ENCODE results near the gene FLRT2. TPM values are rescaled to one million over a fixed set of nuclear protein-coding genes. Genes with fewer than 3 reads are reported as not detected.

The FLRT2 gene
- total and polyA plus RNA-seq, 12 donors = 3.3 to 112 (median 17.4) TPM

DNA sequence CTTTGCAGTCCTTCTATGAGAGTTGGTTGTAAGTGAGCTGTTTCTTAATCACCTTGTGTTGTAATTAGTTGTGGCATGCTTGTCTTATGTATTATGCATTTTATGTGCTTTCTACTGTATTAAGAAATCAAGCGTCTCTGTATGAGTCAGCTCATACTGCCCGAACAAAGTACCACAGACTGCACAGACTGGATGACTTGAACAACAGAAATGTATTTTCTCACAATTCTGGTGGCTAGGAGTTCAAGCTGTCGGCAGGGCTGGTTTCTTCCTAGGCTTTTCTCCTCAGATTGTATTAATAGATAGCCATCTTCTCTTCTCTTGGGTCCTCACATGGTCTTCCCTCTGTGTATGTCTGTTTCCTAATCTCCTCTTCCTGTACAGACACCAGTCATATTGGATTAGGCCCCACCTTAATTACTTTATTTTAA lies 77.7 kb downstream of the FLRT2 start:
- peak overlapping the region in 1 of 5 donors; percentile 50 for H3K27ac ChIP-seq
- H3K4me3 ChIP-seq = no peak overlapping the region
- intact Hi-C loops (cut with DNase I) = no loop called here
- TF ChIP-seq POLR2A (IDR thresholded peaks at IDR 0.05) = no peak
- TF ChIP-seq, protein P1, sequence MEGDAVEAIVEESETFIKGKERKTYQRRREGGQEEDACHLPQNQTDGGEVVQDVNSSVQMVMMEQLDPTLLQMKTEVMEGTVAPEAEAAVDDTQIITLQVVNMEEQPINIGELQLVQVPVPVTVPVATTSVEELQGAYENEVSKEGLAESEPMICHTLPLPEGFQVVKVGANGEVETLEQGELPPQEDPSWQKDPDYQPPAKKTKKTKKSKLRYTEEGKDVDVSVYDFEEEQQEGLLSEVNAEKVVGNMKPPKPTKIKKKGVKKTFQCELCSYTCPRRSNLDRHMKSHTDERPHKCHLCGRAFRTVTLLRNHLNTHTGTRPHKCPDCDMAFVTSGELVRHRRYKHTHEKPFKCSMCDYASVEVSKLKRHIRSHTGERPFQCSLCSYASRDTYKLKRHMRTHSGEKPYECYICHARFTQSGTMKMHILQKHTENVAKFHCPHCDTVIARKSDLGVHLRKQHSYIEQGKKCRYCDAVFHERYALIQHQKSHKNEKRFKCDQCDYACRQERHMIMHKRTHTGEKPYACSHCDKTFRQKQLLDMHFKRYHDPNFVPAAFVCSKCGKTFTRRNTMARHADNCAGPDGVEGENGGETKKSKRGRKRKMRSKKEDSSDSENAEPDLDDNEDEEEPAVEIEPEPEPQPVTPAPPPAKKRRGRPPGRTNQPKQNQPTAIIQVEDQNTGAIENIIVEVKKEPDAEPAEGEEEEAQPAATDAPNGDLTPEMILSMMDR (IDR thresholded peaks at IDR 0.05) = no peak
- no peaks in the 10 kb centered on the region for H3K9me3 ChIP-seq (replicated peaks in 1 of 3)
- DNase-seq = peak in 1 of 7 donors; percentile 13
- WGBS, 4 donors = 41 to 51% (median 44%) methylated on average over 3 of the region's 3 CpGs
- no peaks in the 10 kb centered on the region for H3K4me1 ChIP-seq (replicated peaks in 1 of 2)
- H3K27me3 ChIP-seq = no peaks in the 10 kb centered on the region
- H3K36me3 ChIP-seq (replicated peaks in 1 of 2) = no peaks in the 10 kb centered on the region

DNA sequence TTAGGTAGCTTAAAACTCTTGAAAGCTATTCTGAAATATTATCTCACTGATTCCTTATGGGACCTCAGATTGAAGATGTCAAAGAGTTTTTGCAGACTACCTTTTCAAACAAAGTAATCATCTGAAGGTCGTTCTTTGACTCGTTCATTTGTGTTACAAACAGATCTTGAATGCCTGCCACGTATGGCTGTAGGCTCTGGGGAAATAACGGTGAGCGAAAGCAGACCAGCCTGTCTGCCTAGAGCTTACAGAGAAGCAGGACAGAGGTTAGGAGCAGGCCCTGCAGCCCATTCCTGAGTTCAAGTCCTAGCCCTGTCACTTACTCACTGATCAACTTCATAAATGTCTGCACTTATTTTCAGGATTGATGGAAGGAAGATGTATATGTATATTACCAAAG lies 83.6 kb downstream of the FLRT2 start:
- DNase-seq = peak in 1 of 7 donors; percentile 19
- Histone ChIP-seq H3K9me3 (replicated peaks in 1 of 3) (no peaks in the 10 kb centered on the region), H3K4me1 (replicated peaks in 1 of 2) (no peaks in the 10 kb centered on the region), H3K36me3 (replicated peaks in 1 of 2) (no peaks in the 10 kb centered on the region), H3K4me3 (no peak overlapping the region), H3K27me3 (no peaks in the 10 kb centered on the region), H3K27ac (no peak overlapping the region)
- intact Hi-C loops (cut with DNase I) = no loop called here
- 43 to 52% (median 50%) methylated on average over 5 of the region's 5 CpGs for WGBS, 4 donors
- TF ChIP-seq, protein P1 (IDR thresholded peaks at IDR 0.05) = no peak
- TF ChIP-seq POLR2A (IDR thresholded peaks at IDR 0.05) = no peak

DNA sequence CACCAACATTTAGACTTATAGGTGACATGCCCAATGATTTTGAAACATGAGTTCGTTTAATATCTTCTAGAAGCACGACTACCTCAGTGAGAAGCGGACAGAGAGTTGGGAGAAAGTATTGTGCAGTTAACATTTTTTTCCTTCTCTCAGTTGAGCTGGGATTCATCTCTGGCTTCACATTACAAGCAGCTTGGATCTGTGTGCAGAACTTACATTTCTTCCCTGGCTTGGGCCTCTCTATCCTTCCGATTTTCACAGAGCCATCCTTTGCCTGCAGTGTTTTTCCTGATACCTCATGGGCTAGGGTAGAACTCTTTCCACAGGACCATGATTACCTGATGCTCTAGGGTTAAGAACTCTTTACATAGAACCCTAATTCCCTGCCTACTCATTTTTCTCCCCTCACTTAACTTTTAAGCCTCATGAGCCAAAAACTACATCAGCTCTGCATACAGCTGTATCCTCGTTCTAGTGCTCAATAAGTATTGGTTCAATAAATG lies 86.5 kb downstream of the FLRT2 start:
- H3K27ac ChIP-seq = no peak overlapping the region
- H3K4me3 ChIP-seq = no peak overlapping the region
- TF ChIP-seq, protein P1 (IDR thresholded peaks at IDR 0.05) = no peak
- no peak for TF ChIP-seq POLR2A (IDR thresholded peaks at IDR 0.05)
- H3K27me3 ChIP-seq = no peaks in the 10 kb centered on the region
- no peaks in the 10 kb centered on the region for H3K36me3 ChIP-seq (replicated peaks in 1 of 2)
- 84 to 94% (median 86%) methylated on average over 5 of the region's 5 CpGs for WGBS, 4 donors
- no peaks in the 10 kb centered on the region for H3K9me3 ChIP-seq (replicated peaks in 1 of 3)
- DNase-seq = no peak
- intact Hi-C loops (cut with DNase I) = no loop called here
- H3K4me1 ChIP-seq (replicated peaks in 1 of 2) = no peaks in the 10 kb centered on the region

DNA sequence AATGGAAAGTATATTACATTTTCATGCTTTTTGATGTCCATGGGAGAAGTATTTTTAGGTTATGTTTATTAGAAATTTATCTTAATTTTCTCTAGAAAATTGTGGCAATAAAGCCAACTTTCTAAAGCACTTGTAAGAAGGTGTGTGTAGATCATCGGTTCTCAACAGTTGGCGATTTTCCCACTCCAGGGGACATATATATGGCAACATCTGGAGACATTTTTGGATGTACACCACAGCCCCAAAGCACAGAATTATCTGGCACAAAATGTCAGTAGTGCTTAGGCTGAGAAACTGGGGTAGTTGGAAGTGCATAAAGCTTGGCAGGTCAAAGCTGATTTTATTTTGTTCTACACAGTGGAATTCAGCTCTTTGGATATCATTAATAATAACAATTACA lies 86.9 kb downstream of the FLRT2 start:
- H3K4me1 ChIP-seq (replicated peaks in 1 of 2) = no peaks in the 10 kb centered on the region
- H3K4me3 ChIP-seq = no peak overlapping the region
- no peak overlapping the region for H3K27ac ChIP-seq
- no peaks in the 10 kb centered on the region for H3K9me3 ChIP-seq (replicated peaks in 1 of 3)
- DNase-seq = no peak
- H3K27me3 ChIP-seq = no peaks in the 10 kb centered on the region
- TF ChIP-seq, protein P1 (IDR thresholded peaks at IDR 0.05) = no peak
- no peak for TF ChIP-seq POLR2A (IDR thresholded peaks at IDR 0.05)
- no peaks in the 10 kb centered on the region for H3K36me3 ChIP-seq (replicated peaks in 1 of 2)
- 88 to 91% (median 90%) methylated on average over 2 of the region's 2 CpGs for WGBS, 4 donors
- intact Hi-C loops (cut with DNase I) = no loop called here

Data from adrenal gland (tissue), 12 donors.